A673 (cell line): ENCODE measurements around the gene ODAD4. TPM values are rescaled to one million over a fixed set of nuclear protein-coding genes. Genes with fewer than 3 reads are reported as not detected.

Source experiments
- BruUV-seq: library from RNA; stranded (reverse); fragments of 400-500 nt; replicated peaks from 2 replicates; lab custom pipeline; 2021; lab: Mats Ljungman, UMichigan
- CTCF ChIA-PET: fragments of 300-600 bp; sonication (Branson Sonifier 250); formaldehyde crosslinking; loops from one replicate; lab custom pipeline; 2022; ENCODE audit warnings: antibody characterized with exemption; lab: Charles Lee
- POLR2A ChIA-PET: fragments of 300-600 bp; sonication (Branson Sonifier 250); formaldehyde crosslinking; loops from one replicate; lab custom pipeline; 2022; ENCODE audit warnings: antibody characterized with exemption; ENCODE audit not compliant: low non-redundant PET; lab: Charles Lee
- DNase-seq: peaks from one replicate; pipeline ENCODE4 v3.0.0-alpha.2; 2015; ENCODE audit warnings: low spot score
- H3K27ac ChIP-seq: fragments of 200-600 bp; sonication (generic); 2 replicates; pipeline ENCODE4 v1.5.1; 2016; ENCODE audit warnings: mixed run types, low read depth, mild to moderate bottlenecking, mixed read lengths, antibody characterized with exemption, low read length; ENCODE audit not compliant: poor library complexity, severe bottlenecking
- H3K27me3 ChIP-seq: fragments of 200-600 bp; sonication (generic); replicated peaks from 2 replicates; pipeline ENCODE4 v1.6.1; 2017; ENCODE audit warnings: mixed run types, low read depth, mild to moderate bottlenecking, mixed read lengths, antibody characterized with exemption, low read length; ENCODE audit not compliant: insufficient read depth, poor library complexity
- H3K36me3 ChIP-seq: fragments of 200-600 bp; sonication (generic); 2 replicates; pipeline ENCODE4 v1.6.1; 2016; ENCODE audit warnings: mixed run types, mild to moderate bottlenecking, mixed read lengths, antibody characterized with exemption, low read length; ENCODE audit not compliant: insufficient read depth, poor library complexity, severe bottlenecking
- H3K4me1 ChIP-seq: fragments of 200-600 bp; sonication (generic); 2 replicates; pipeline ENCODE4 v1.6.1; 2017; ENCODE audit warnings: mixed run types, mild to moderate bottlenecking, mixed read lengths, antibody characterized with exemption, low read length; ENCODE audit not compliant: insufficient read depth, poor library complexity, severe bottlenecking
- H3K4me3 ChIP-seq: fragments of 200-600 bp; sonication (generic); 2 replicates; pipeline ENCODE4 v1.5.1; 2016; ENCODE audit warnings: low read depth, mixed run types, mild to moderate bottlenecking, mixed read lengths, low read length; ENCODE audit not compliant: poor library complexity, severe bottlenecking
- H3K9me3 ChIP-seq: fragments of 200-600 bp; sonication (generic); 2 replicates; pipeline ENCODE4 v1.6.1; 2016; ENCODE audit warnings: mixed run types, low read depth, mild to moderate bottlenecking, mixed read lengths, antibody characterized with exemption, low read length; ENCODE audit not compliant: poor library complexity, severe bottlenecking
- CTCF ChIP-seq: fragments of 300-800, 200-600 bp; sonication (generic); conservative IDR thresholded peaks from 2 replicates; pipeline ENCODE4 v1.5.1; 2017; ENCODE audit warnings: low read depth, mild to moderate bottlenecking, antibody characterized with exemption, low read length, moderate library complexity, mixed read lengths
- EZH2 ChIP-seq: fragments of 200-600 bp; sonication (generic); IDR thresholded peaks from 2 replicates; pipeline ENCODE4 v1.6.1; 2017; ENCODE audit warnings: borderline replicate concordance, low read depth, mild to moderate bottlenecking, mixed read lengths, antibody characterized with exemption, low read length; ENCODE audit not compliant: poor library complexity, severe bottlenecking
- intact Hi-C: fragments of 100-400 bp; cut with micrococcal nuclease; formaldehyde crosslinking; loops from one replicate; pipeline ENCODE4 v1.10.0; 2022; ENCODE audit not compliant: unreplicated experiment
- total RNA-seq: library from RNA; stranded (reverse); gene quantifications from 2 replicates; pipeline ENCODE4 v1.2.3, GENCODE V29; 2021

ODAD4 gene
- total RNA-seq, 1 experiment from 2014 or later = 0.97 TPM

GRCh38 chr17:41948762-41949460 lies 18.5 kb downstream of the ODAD4 start:
- Histone ChIP-seq H3K4me3 (no peak overlapping the region), H3K9me3 (no peaks in the 10 kb centered on the region), H3K27ac (no peak overlapping the region), H3K27me3 (no peaks in the 10 kb centered on the region), H3K36me3 (no peaks in the 10 kb centered on the region), H3K4me1 (no peaks in the 10 kb centered on the region)
- no TSS peak for BruUV-seq
- ChIA-PET POLR2A (no interaction called here), CTCF (no interaction called here)
- TF ChIP-seq CTCF (no peak), EZH2 (no peak)
- no peak for DNase-seq
- intact Hi-C loops = no loop called here

GRCh38 chr17:41956522-41956921 lies 26.1 kb downstream of the ODAD4 start:
- intact Hi-C loops = no loop called here
- no peaks in the 10 kb centered on the region for H3K4me1 ChIP-seq
- no peaks in the 10 kb centered on the region for H3K9me3 ChIP-seq
- no peak overlapping the region for H3K27ac ChIP-seq
- CTCF ChIA-PET = no interaction called here
- no peak for DNase-seq
- H3K27me3 ChIP-seq = no peaks in the 10 kb centered on the region
- POLR2A ChIA-PET = no interaction called here
- no TSS peak for BruUV-seq
- H3K4me3 ChIP-seq = no peak overlapping the region
- H3K36me3 ChIP-seq = no peaks in the 10 kb centered on the region
- no peak for TF ChIP-seq CTCF
- no peak for TF ChIP-seq EZH2

GRCh38 chr17:41957031-41957868 lies 26.8 kb downstream of the ODAD4 start:
- no peaks in the 10 kb centered on the region for H3K4me1 ChIP-seq
- ChIA-PET POLR2A (no interaction called here), CTCF (no interaction called here)
- no peak overlapping the region for H3K27ac ChIP-seq
- intact Hi-C loops = no loop called here
- no peaks in the 10 kb centered on the region for H3K27me3 ChIP-seq
- BruUV-seq = no TSS peak
- no peaks in the 10 kb centered on the region for H3K9me3 ChIP-seq
- TF ChIP-seq CTCF (no peak), EZH2 (no peak)
- no peaks in the 10 kb centered on the region for H3K36me3 ChIP-seq
- no peak for DNase-seq
- no peak overlapping the region for H3K4me3 ChIP-seq
